Astrocyte (in vitro differentiated cells and primary cell): ENCODE measurements around the gene CDK6. TPM values are rescaled to one million over a fixed set of nuclear protein-coding genes. Genes with fewer than 3 reads are reported as not detected.
A peak's percentile ranks its signal among the peaks of the same experiment; 100 is the strongest.

ENCODE experiments used
- DNase-seq: peaks from one replicate; pipeline ENCODE4 v3.0.0-alpha.2; 2010; ENCODE audit warnings: low read depth
- FAIRE-seq: peaks from 2 replicates; lab custom pipeline; 2011; peaks lifted over from hg19 to GRCh38; lab: Jason Lieb, UNC
- H2AFZ ChIP-seq: 2 replicates; pipeline ENCODE4 v1.6.0; 2012; ENCODE audit warnings: low read depth, low read length, inconsistent platforms
- H3K27ac ChIP-seq: 2 replicates; pipeline ENCODE4 v1.5.1; 2011; ENCODE audit warnings: low read depth, low read length, inconsistent platforms
- H3K27me3 ChIP-seq: 2 replicates; pipeline ENCODE4 v1.6.0; 2011; ENCODE audit warnings: low read length, inconsistent platforms; ENCODE audit not compliant: insufficient read depth
- H3K36me3 ChIP-seq: 2 replicates; pipeline ENCODE4 v1.5.1; 2011; ENCODE audit warnings: low read length, inconsistent platforms; ENCODE audit not compliant: insufficient read depth
- H3K4me1 ChIP-seq: 2 replicates; pipeline ENCODE4 v1.5.1; 2011; ENCODE audit warnings: low read length, inconsistent platforms; ENCODE audit not compliant: insufficient read depth
- H3K4me2 ChIP-seq: 2 replicates; pipeline ENCODE4 v1.6.0; 2012; ENCODE audit warnings: low read length, inconsistent platforms
- H3K4me3 ChIP-seq: 2 replicates; pipeline ENCODE4 v1.5.1; 2011; ENCODE audit warnings: low read depth, mild to moderate bottlenecking, low read length, inconsistent platforms; ENCODE audit not compliant: insufficient read depth
- H3K79me2 ChIP-seq: 2 replicates; pipeline ENCODE4 v1.6.0; 2012; ENCODE audit warnings: mild to moderate bottlenecking, low read length, inconsistent platforms; ENCODE audit not compliant: insufficient read depth
- H3K9ac ChIP-seq: 2 replicates; pipeline ENCODE4 v1.6.0; 2012; ENCODE audit warnings: mild to moderate bottlenecking, low read length, inconsistent platforms
- H3K9me3 ChIP-seq: 2 replicates; pipeline ENCODE4 v1.5.1; 2012; ENCODE audit warnings: low read depth, mild to moderate bottlenecking, low read length, inconsistent platforms; ENCODE audit not compliant: insufficient read depth
- H4K20me1 ChIP-seq: 2 replicates; pipeline ENCODE4 v1.6.0; 2012; ENCODE audit warnings: low read length, inconsistent platforms; ENCODE audit not compliant: insufficient read depth
- H3K27ac Mint-ChIP-seq: one replicate; pipeline ENCODE4 v1.8.0; 2021; ENCODE audit warnings: mild to moderate bottlenecking, mixed read lengths; ENCODE audit not compliant: unreplicated experiment
- H3K27me3 Mint-ChIP-seq: one replicate; pipeline ENCODE4 v1.8.0; 2021; ENCODE audit warnings: low read depth, mixed read lengths; ENCODE audit not compliant: unreplicated experiment
- H3K36me3 Mint-ChIP-seq: one replicate; pipeline ENCODE4 v1.8.0; 2021; ENCODE audit warnings: low read depth, mixed read lengths; ENCODE audit not compliant: unreplicated experiment
- H3K4me1 Mint-ChIP-seq: one replicate; pipeline ENCODE4 v1.8.0; 2021; ENCODE audit warnings: low read depth, mixed read lengths; ENCODE audit not compliant: unreplicated experiment
- H3K4me3 Mint-ChIP-seq: one replicate; pipeline ENCODE4 v1.8.0; 2021; ENCODE audit warnings: mild to moderate bottlenecking, moderate library complexity, mixed read lengths; ENCODE audit not compliant: unreplicated experiment
- H3K9me3 Mint-ChIP-seq: one replicate; pipeline ENCODE4 v1.8.0; 2021; ENCODE audit warnings: mild to moderate bottlenecking, mixed read lengths; ENCODE audit not compliant: unreplicated experiment
- EZH2 ChIP-seq: IDR thresholded peaks from 2 replicates; pipeline ENCODE4 v1.6.1; 2012; ENCODE audit warnings: mild to moderate bottlenecking, low read length, inconsistent platforms; ENCODE audit not compliant: insufficient read depth
- total RNA-seq: library from RNA; stranded (reverse); gene quantifications from 2 replicates; pipeline ENCODE4 v1.2.1, GENCODE V29; 2021
- TF ChIP-seq, protein P1 (sequence below): IDR thresholded peaks from 2 replicates; pipeline ENCODE4 v1.5.1; 2011; ENCODE audit warnings: low read depth, mild to moderate bottlenecking, inconsistent platforms, low read length, moderate library complexity; ENCODE audit not compliant: insufficient read depth

CDK6 gene
- total RNA-seq, 1 donor from 2014 or later, result 160 TPM

DNA sequence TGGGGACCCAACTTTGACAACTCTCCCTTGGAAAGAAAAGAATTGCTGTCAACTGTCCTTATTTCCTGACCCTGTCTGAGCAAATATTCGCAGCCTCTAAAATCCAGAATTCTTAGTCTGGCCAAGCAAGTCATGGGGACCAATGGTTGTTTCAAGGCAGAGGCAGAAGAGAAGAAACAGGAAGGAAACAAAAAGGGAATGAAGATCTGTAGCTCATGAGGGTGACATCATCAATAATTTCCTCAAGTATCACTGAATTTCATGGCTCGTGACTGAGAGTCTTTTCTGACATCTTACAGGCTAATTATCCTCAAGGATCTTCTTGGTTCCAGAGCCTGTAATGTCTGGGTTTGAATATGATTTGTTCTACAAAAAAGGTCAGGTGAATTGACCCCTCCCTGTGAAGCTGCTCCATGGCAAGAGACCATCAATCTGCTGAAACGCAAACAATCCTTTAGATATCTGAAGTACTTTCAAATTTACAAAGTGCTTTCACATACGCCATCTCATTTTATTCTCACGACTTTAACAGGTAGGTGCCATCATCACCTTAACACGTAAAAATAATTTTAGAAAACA is 5.8 kb downstream of the CDK6 start:
- H3K4me1 Mint-ChIP-seq, result peaks cover 45% of the 10 kb centered on the region

DNA sequence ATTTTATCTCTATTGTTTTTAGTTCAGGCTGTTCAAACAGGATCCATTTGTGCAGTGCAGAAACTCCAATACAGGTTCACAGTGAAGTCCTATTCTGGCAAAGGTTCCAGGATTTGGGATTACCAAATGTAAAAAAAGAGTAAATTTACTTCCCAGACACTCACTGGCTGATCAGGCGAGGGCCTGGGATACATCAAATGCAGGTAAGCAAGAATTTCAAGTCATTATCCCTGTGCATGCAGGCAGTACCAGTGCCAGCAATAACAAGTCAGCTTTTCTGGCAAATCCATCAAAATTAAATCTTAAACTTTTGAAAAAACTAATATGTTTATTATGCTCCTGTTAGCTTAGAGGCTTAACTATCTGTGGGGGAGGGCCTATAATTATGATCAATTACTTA is 6.3 kb downstream of the CDK6 start:
- Histone ChIP-seq H3K4me1 (peaks cover 18% of the 10 kb centered on the region), H3K9me3 (no peaks in the 10 kb centered on the region), H3K36me3 (peaks cover 4% of the 10 kb centered on the region), H3K79me2 (peaks cover 98% of the 10 kb centered on the region), H2AFZ (no peak overlapping the region), H3K4me2 (peak overlapping the region; percentile 95), H3K27me3 (no peaks in the 10 kb centered on the region), H3K4me3 (peak overlapping the region; percentile 5), H4K20me1 (peaks cover 29% of the 10 kb centered on the region), H3K27ac (no peak overlapping the region), H3K9ac (peak overlapping the region; percentile 98)
- Mint-ChIP-seq H3K4me1 (peaks cover 49% of the 10 kb centered on the region), H3K9me3 (no peaks in the 10 kb centered on the region), H3K27me3 (no peaks in the 10 kb centered on the region), H3K27ac (peak overlapping the region; percentile 98), H3K4me3 (peak overlapping the region; percentile 98), H3K36me3 (peaks cover 10% of the 10 kb centered on the region)
- DNase-seq, result no peak
- no peak for TF ChIP-seq EZH2
- TF ChIP-seq, protein P1, sequence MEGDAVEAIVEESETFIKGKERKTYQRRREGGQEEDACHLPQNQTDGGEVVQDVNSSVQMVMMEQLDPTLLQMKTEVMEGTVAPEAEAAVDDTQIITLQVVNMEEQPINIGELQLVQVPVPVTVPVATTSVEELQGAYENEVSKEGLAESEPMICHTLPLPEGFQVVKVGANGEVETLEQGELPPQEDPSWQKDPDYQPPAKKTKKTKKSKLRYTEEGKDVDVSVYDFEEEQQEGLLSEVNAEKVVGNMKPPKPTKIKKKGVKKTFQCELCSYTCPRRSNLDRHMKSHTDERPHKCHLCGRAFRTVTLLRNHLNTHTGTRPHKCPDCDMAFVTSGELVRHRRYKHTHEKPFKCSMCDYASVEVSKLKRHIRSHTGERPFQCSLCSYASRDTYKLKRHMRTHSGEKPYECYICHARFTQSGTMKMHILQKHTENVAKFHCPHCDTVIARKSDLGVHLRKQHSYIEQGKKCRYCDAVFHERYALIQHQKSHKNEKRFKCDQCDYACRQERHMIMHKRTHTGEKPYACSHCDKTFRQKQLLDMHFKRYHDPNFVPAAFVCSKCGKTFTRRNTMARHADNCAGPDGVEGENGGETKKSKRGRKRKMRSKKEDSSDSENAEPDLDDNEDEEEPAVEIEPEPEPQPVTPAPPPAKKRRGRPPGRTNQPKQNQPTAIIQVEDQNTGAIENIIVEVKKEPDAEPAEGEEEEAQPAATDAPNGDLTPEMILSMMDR, result no peak
- FAIRE-seq, result no peak

More for the DNA sequence above, 5.8 kb downstream of the CDK6 start:
- no peak for TF ChIP-seq EZH2
- TF ChIP-seq, protein P1, result no peak
- Histone ChIP-seq H3K79me2 (peaks cover 98% of the 10 kb centered on the region), H3K4me1 (peaks cover 18% of the 10 kb centered on the region), H3K27me3 (no peaks in the 10 kb centered on the region), H2AFZ (no peak overlapping the region), H4K20me1 (peaks cover 23% of the 10 kb centered on the region), H3K4me3 (peak overlapping the region; percentile 85), H3K9ac (peak overlapping the region; percentile 98), H3K27ac (peak overlapping the region; percentile 98), H3K9me3 (no peaks in the 10 kb centered on the region), H3K36me3 (peaks cover 4% of the 10 kb centered on the region), H3K4me2 (peak overlapping the region; percentile 95)
- no peaks in the 10 kb centered on the region for H3K9me3 Mint-ChIP-seq
- H3K27ac Mint-ChIP-seq, result peak overlapping the region; percentile 98
- DNase-seq (peak; percentile 35), FAIRE-seq (no peak)
- H3K36me3 Mint-ChIP-seq, result peaks cover 10% of the 10 kb centered on the region
- H3K27me3 Mint-ChIP-seq, result no peaks in the 10 kb centered on the region
- H3K4me3 Mint-ChIP-seq, result peak overlapping the region; percentile 98

DNA sequence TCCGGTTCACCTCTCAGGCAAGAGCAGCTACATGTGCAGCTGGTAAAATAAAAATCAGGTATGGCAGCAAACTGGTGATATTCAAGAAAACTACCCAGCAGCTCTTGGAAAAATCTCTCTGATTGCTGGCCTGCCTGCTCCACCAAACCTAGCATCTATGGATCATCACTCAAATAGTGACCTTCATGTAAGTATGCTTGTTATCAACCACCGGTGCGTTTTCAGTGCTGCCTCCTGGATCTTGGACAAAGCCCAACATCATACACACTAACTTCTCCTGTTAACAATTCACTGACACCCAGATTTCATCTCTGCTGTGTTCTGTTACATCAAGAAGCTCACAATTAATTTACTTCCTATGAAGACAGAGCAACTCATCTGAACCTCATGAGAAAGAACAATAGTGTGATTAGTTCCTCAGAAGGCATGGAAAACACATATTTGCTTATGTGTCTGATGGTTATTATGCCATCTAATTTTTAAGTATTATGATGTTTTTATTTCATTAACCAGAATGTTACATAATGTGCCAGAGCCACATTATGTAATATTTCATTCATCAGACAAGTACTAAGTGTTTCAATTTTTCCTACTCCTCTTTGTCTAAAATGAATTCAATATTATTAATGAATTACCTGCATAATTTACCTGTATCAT is 8.8 kb downstream of the CDK6 start:
- no peak for FAIRE-seq
- H3K4me3 Mint-ChIP-seq, result no peak overlapping the region
- H3K36me3 Mint-ChIP-seq, result peaks cover 5% of the 10 kb centered on the region
- Histone ChIP-seq H3K9me3 (no peaks in the 10 kb centered on the region), H3K27ac (no peak overlapping the region), H3K4me1 (peaks cover 18% of the 10 kb centered on the region), H3K4me2 (peak overlapping the region; percentile 14), H2AFZ (no peak overlapping the region), H4K20me1 (peaks cover 43% of the 10 kb centered on the region), H3K27me3 (no peaks in the 10 kb centered on the region), H3K36me3 (peaks cover 4% of the 10 kb centered on the region), H3K79me2 (peaks cover 98% of the 10 kb centered on the region), H3K9ac (no peak overlapping the region), H3K4me3 (no peak overlapping the region)
- DNase-seq, result peak; percentile 68
- H3K27ac Mint-ChIP-seq, result no peak overlapping the region
- no peak for TF ChIP-seq EZH2
- TF ChIP-seq, protein P1, result no peak
- H3K27me3 Mint-ChIP-seq, result no peaks in the 10 kb centered on the region
- no peaks in the 10 kb centered on the region for H3K9me3 Mint-ChIP-seq
- peaks cover 51% of the 10 kb centered on the region for H3K4me1 Mint-ChIP-seq
